A549 (cell line): ENCODE measurements around the gene THEMIS2.

Experiments
- CEBPB ChIP-seq, 2 experiments: fragments of >200 bp in 1 of 2; sonication (Bioruptor Twin) in 1 of 2; formaldehyde crosslinking in 1 of 2; IDR thresholded peaks; 2 replicates each; pipeline ENCODE4 v1.6.1; 2012 to 2016
- CTCF ChIP-seq: fragments of >200 bp; sonication (Bioruptor Twin); formaldehyde crosslinking; IDR thresholded peaks from 3 replicates; pipeline ENCODE4 v1.5.1; 2016
- JUN ChIP-seq, 2 experiments: fragments of >200 bp; sonication (Bioruptor Twin); formaldehyde crosslinking; IDR thresholded peaks; 2 replicates in 1 of 2; 3 replicates in 1 of 2; pipeline ENCODE4 v1.6.1; 2016 to 2017
- POLR2A ChIP-seq: IDR thresholded peaks from 2 replicates; pipeline ENCODE4 v1.6.1; 2012; ENCODE audit warnings: mild to moderate bottlenecking, low read length
- TP53 ChIP-seq: fragments of 250-450 bp; sonication (Bioruptor Pico); IDR thresholded peaks from 2 replicates; pipeline ENCODE4 v1.5.0; 2021; ENCODE audit warnings: mild to moderate bottlenecking, moderate library complexity
- TF ChIP-seq, protein P1 (sequence below): IDR thresholded peaks from 2 replicates; pipeline ENCODE4 v1.6.1; 2012

GRCh38 chr1:27868932-27869718 lies 3.2 kb upstream of the THEMIS2 start:
- TF ChIP-seq TP53 (no peak), JUN (IDR thresholded peaks at IDR 0.05) (no peak), CTCF (no peak), CEBPB (IDR thresholded peaks at IDR 0.05) (no peak), POLR2A (no peak)
- TF ChIP-seq, protein P1, sequence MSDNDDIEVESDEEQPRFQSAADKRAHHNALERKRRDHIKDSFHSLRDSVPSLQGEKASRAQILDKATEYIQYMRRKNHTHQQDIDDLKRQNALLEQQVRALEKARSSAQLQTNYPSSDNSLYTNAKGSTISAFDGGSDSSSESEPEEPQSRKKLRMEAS = no peak
